ENCODE measurements around the gene SENP8. TPM values are rescaled to one million over a fixed set of nuclear protein-coding genes. Genes with fewer than 3 reads are reported as not detected.

The SENP8 gene
- total and polyA plus RNA-seq, 2 of the 8 experiments (the other 6 are each of a cell fraction or from before 2014, with no cell fraction given) = 4.1 to 6.0 TPM

GRCh38 chr15:72078887-72079286, 39.3 kb upstream of the SENP8 start (continued):
- no peak for TF ChIP-seq CTCF (IDR thresholded peaks at IDR 0.05; ENCODE audit: control extremely low read depth in 1 of 3, insufficient read depth in 1 of 3, low read depth in 1 of 3, low read length in 3 of 3)
- no peak for TF ChIP-seq TCF12 (IDR thresholded peaks at IDR 0.05; ENCODE audit: low read depth, low read length)
